Superior temporal gyrus (tissue), 1 donor: Measurements from ENCODE around the gene SPACA4.
"Not testable (repeated sequence)": the region's sequence is repeated elsewhere in the genome, so short reads cannot be mapped to it uniquely, and the experiment has no call there.

Experiments
- DNase-seq: peaks from one replicate; pipeline ENCODE4 v3.0.0-alpha.2; 2016; ENCODE audit errors: extremely low spot score

SPACA4 gene

GRCh38 chr19:48618278-48618915 is 11.9 kb downstream of the SPACA4 start:
- no peak for DNase-seq

GRCh38 chr19:48618916-48619691 is 12.6 kb downstream of the SPACA4 start, which contains the start of the genes RPL18 and SPHK2:
Gene RPL18, minus strand, starts transcription at chr19:48619178. Its CDS starts 35 bp downstream, at chr19:48619143.
Gene SPHK2, plus strand, starts transcription at chr19:48619506. Its CDS starts 1,009 bp downstream, at chr19:48620515.
- DNase-seq: peak; percentile 99

- no peak for DNase-seq
These were observed 13.4 kb downstream of the SPACA4 start for GRCh38 chr19:48619692-48620585.

GRCh38 chr19:48623556-48624066 is 17.1 kb downstream of the SPACA4 start:
- DNase-seq: no peak

GRCh38 chr19:48624067-48624594 is 17.6 kb downstream of the SPACA4 start:
- DNase-seq: peak; percentile 98

GRCh38 chr19:48624791-48625723 is 18.5 kb downstream of the SPACA4 start:
- no peak for DNase-seq

- DNase-seq: no peak
These were observed 19.4 kb downstream of the SPACA4 start for GRCh38 chr19:48625891-48626327.

GRCh38 chr19:48627201-48627864 is 20.8 kb downstream of the SPACA4 start:
- DNase-seq: no peak

GRCh38 chr19:48627865-48628314 is 21.3 kb downstream of the SPACA4 start:
- DNase-seq: no peak

GRCh38 chr19:48628486-48629296 is 22.1 kb downstream of the SPACA4 start:
- DNase-seq: no peak

- no peak for DNase-seq
These were observed 22.7 kb downstream of the SPACA4 start for GRCh38 chr19:48629297-48629598.

GRCh38 chr19:48629599-48630295 is 23.2 kb downstream of the SPACA4 start:
- DNase-seq: peak; percentile 33

GRCh38 chr19:48630296-48631063 is 23.9 kb downstream of the SPACA4 start:
- peak; percentile 21 for DNase-seq

GRCh38 chr19:48631225-48631624 is 24.7 kb downstream of the SPACA4 start:
- no peak for DNase-seq

- not testable (repeated sequence) for DNase-seq
These were observed 25.7 kb downstream of the SPACA4 start for GRCh38 chr19:48632286-48632685.

GRCh38 chr19:48632692-48633147 is 26.2 kb downstream of the SPACA4 start:
- no peak for DNase-seq
